HG02885 (cell line): ENCODE results near the gene CFAP45.
A peak's percentile ranks its signal among the peaks of the same experiment; 100 is the strongest.

Source experiments
- ATAC-seq: cut with Tn5 transposase; IDR thresholded peaks from one replicate; pipeline ENCODE4 v1.9.1; 2021; ENCODE audit warnings: mild to moderate bottlenecking; ENCODE audit not compliant: unreplicated experiment, poor library complexity

Gene CFAP45

GRCh38 chr1:159937054-159937750 is 37.2 kb upstream of the CFAP45 start:
- no peak for ATAC-seq

- peak; percentile 48 for ATAC-seq
These were observed 36.4 kb upstream of the CFAP45 start for GRCh38 chr1:159936273-159936904.

GRCh38 chr1:159935719-159936272 is 35.8 kb upstream of the CFAP45 start:
- no peak for ATAC-seq

- ATAC-seq = no peak
These were observed 35.3 kb upstream of the CFAP45 start for GRCh38 chr1:159935305-159935704.

GRCh38 chr1:159934136-159935039 is 34.4 kb upstream of the CFAP45 start:
- ATAC-seq = no peak

GRCh38 chr1:159933347-159933746 is 33.4 kb upstream of the CFAP45 start:
- no peak for ATAC-seq

- no peak for ATAC-seq
These were observed 32.6 kb upstream of the CFAP45 start for GRCh38 chr1:159932296-159933285.

GRCh38 chr1:159931795-159932173 is 31.8 kb upstream of the CFAP45 start:
- ATAC-seq = no peak

GRCh38 chr1:159931101-159931794 is 31.3 kb upstream of the CFAP45 start:
- ATAC-seq = no peak

- no peak for ATAC-seq
These were observed 30.7 kb upstream of the CFAP45 start for GRCh38 chr1:159930634-159931033.

GRCh38 chr1:159930216-159930615 is 30.3 kb upstream of the CFAP45 start:
- no peak for ATAC-seq

GRCh38 chr1:159929155-159930051 is 29.4 kb upstream of the CFAP45 start:
- no peak for ATAC-seq

GRCh38 chr1:159928491-159929050 is 28.6 kb upstream of the CFAP45 start:
- ATAC-seq = no peak

- ATAC-seq = no peak
These were observed 28.0 kb upstream of the CFAP45 start for GRCh38 chr1:159927849-159928431.

GRCh38 chr1:159927211-159927848 is 27.4 kb upstream of the CFAP45 start:
- no peak for ATAC-seq

- peak; percentile 6 for ATAC-seq
These were observed 25.7 kb upstream of the CFAP45 start for GRCh38 chr1:159925719-159926078.
